ENCODE results near the gene RAX.

GRCh38 chr18:59318460-59319050 is 45.3 kb upstream of the RAX start, which contains the start of gene CPLX4:
- TF ChIP-seq CTCF (IDR thresholded peaks at IDR 0.05): no peak
- TF ChIP-seq TCF7L2 (IDR thresholded peaks at IDR 0.05; ENCODE audit: low read depth, low read length): no peak
- no peak for TF ChIP-seq POLR2AphosphoS5 (IDR thresholded peaks at IDR 0.05; ENCODE audit: low read depth, low read length)
